Measurements from ENCODE around the gene RHEB. TPM values are rescaled to one million over a fixed set of nuclear protein-coding genes. Genes with fewer than 3 reads are reported as not detected.

Gene RHEB
- total RNA-seq, 1 donor from 2014 or later: 73.0 TPM

- DNase-seq: no peak
Measured at GRCh38 chr7:151447901-151448260, 71.8 kb downstream of the RHEB start.

GRCh38 chr7:151447312-151447711 is 72.4 kb downstream of the RHEB start:
- DNase-seq: no peak

GRCh38 chr7:151446412-151446811 is 73.3 kb downstream of the RHEB start:
- DNase-seq: no peak

- DNase-seq: no peak
Measured at GRCh38 chr7:151444632-151445031, 75.1 kb downstream of the RHEB start.

GRCh38 chr7:151442776-151443496 is 76.8 kb downstream of the RHEB start:
- no peak for DNase-seq

GRCh38 chr7:151440799-151441445 is 78.8 kb downstream of the RHEB start:
- no peak for DNase-seq

GRCh38 chr7:151439855-151440798 is 79.6 kb downstream of the RHEB start, which contains the start of gene CRYGN:
Gene CRYGN, minus strand, starts transcription at chr7:151440141. Its CDS starts 224 bp downstream, at chr7:151439917.
- no peak for DNase-seq

- DNase-seq: no peak
Measured at GRCh38 chr7:151438864-151439601, 80.7 kb downstream of the RHEB start.

- DNase-seq: no peak
Measured at GRCh38 chr7:151437866-151438516, 81.7 kb downstream of the RHEB start.

- DNase-seq: no peak
Measured at GRCh38 chr7:151437159-151437553, 82.5 kb downstream of the RHEB start.

- DNase-seq: no peak
Measured at GRCh38 chr7:151436446-151437158, 83.1 kb downstream of the RHEB start.

GRCh38 chr7:151435971-151436370 is 83.7 kb downstream of the RHEB start:
- DNase-seq: no peak

GRCh38 chr7:151435103-151435916 is 84.4 kb downstream of the RHEB start:
- DNase-seq: no peak

- DNase-seq: no peak
Measured at GRCh38 chr7:151434549-151434948, 85.1 kb downstream of the RHEB start.

GRCh38 chr7:151433721-151434400 is 85.8 kb downstream of the RHEB start:
- no peak for DNase-seq

- DNase-seq: no peak
Measured at GRCh38 chr7:151432658-151433521, 86.8 kb downstream of the RHEB start.

- DNase-seq: no peak
Measured at GRCh38 chr7:151431768-151432311, 87.9 kb downstream of the RHEB start.

- no peak for DNase-seq
Measured at GRCh38 chr7:151431281-151431767, 88.4 kb downstream of the RHEB start.

All from dermis blood vessel endothelial cell (primary cell).